Colonic mucosa (tissue), 4 donors: ENCODE measurements around the gene LPCAT2. TPM values are rescaled to one million over a fixed set of nuclear protein-coding genes. Genes with fewer than 3 reads are reported as not detected.
A peak's percentile ranks its signal among the peaks of the same experiment; 100 is the strongest.

Experiments
- DNase-seq: peaks from one replicate; pipeline ENCODE4 v3.0.0-alpha.2; 2020
- H3K27ac ChIP-seq: fragments of 200-600 bp; one replicate; pipeline ENCODE4 v1.8.0; 2021
- H3K27me3 ChIP-seq: fragments of 200-600 bp; one replicate; pipeline ENCODE4 v1.8.0; 2021
- H3K36me3 ChIP-seq: fragments of 200-600 bp; one replicate; pipeline ENCODE4 v1.8.0; 2021
- H3K4me1 ChIP-seq: fragments of 200-600 bp; one replicate; pipeline ENCODE4 v1.8.0; 2021; ENCODE audit warnings: mild to moderate bottlenecking
- H3K4me3 ChIP-seq: fragments of 200-600 bp; one replicate; pipeline ENCODE4 v1.8.0; 2021
- H3K9ac ChIP-seq, 2 donors: one replicate each; pipeline ENCODE4 v1.7.0; 2013; ENCODE audit warnings: control low read depth in 2 of 2, low read depth in 2 of 2, low read length in 2 of 2
- H3K9me3 ChIP-seq: fragments of 200-600 bp; one replicate; pipeline ENCODE4 v1.8.0; 2021
- CTCF ChIP-seq: fragments of 200-600 bp; IDR thresholded peaks from one replicate; pipeline ENCODE4 v1.8.0; 2022; ENCODE audit warnings: antibody characterized with exemption, mild to moderate bottlenecking
- intact Hi-C: fragments of 100-400 bp; cut with DNase I; formaldehyde crosslinking; loops from one replicate; pipeline ENCODE4 v1.14.1; 2022
- total RNA-seq, 2 donors: library from RNA; stranded (reverse); fragmentation: NEBNext Ultra II Directional in 1 of 2; extraction: Animal tissue kit (Norgen Biotek cat#: 25700) in 1 of 2; gene quantifications; one replicate each; pipeline ENCODE4 v1.2.1, GENCODE V29; 2021
- donor health status: healthy.
- donor health status: DM: no; HTN: no; CAD: no.
- donor health status: DM: no; HTN: no; CAD: no.

Gene LPCAT2
- total RNA-seq, 2 donors from 2014 or later, result 22.6 to 30.5 TPM

GRCh38 chr16:55491691-55492090, 17.2 kb upstream of the LPCAT2 start:
- Histone ChIP-seq H3K27ac (no peak overlapping the region), H3K9me3 (no peaks in the 10 kb centered on the region), H3K27me3 (no peaks in the 10 kb centered on the region), H3K4me3 (no peak overlapping the region), H3K36me3 (no peaks in the 10 kb centered on the region), H3K9ac (no peak overlapping the region), H3K4me1 (no peaks in the 10 kb centered on the region)
- no peak for TF ChIP-seq CTCF
- DNase-seq, result peak; percentile 15
- intact Hi-C loops, result loop anchor here (5.0 to 10.0 kb wide), 2 partner anchors 151 to 213 kb away; no protein-coding TSS in a partner anchor

GRCh38 chr16:55492756-55493380, 16.0 kb upstream of the LPCAT2 start:
- intact Hi-C loops, result loop anchor here (5.0 to 10.0 kb wide), 2 partner anchors 149 to 212 kb away; no protein-coding TSS in a partner anchor
- no peak overlapping the region for H3K27ac ChIP-seq

GRCh38 chr16:55494994-55495421, 13.9 kb upstream of the LPCAT2 start:
- intact Hi-C loops, result loop anchor here (5.0 to 10.0 kb wide), 2 partner anchors 147 to 210 kb away; no protein-coding TSS in a partner anchor
- no peak overlapping the region for H3K4me3 ChIP-seq
- no peak overlapping the region for H3K9ac ChIP-seq
- H3K27ac ChIP-seq, result no peak overlapping the region
- no peaks in the 10 kb centered on the region for H3K36me3 ChIP-seq
- no peaks in the 10 kb centered on the region for H3K9me3 ChIP-seq
- H3K4me1 ChIP-seq, result no peaks in the 10 kb centered on the region
- H3K27me3 ChIP-seq, result no peaks in the 10 kb centered on the region
- peak; percentile 61 for DNase-seq
- no peak for TF ChIP-seq CTCF

More at GRCh38 chr16:55492756-55493380, 16.0 kb upstream of the LPCAT2 start:
- no peak for DNase-seq
- no peak overlapping the region for H3K9ac ChIP-seq
- H3K9me3 ChIP-seq, result no peaks in the 10 kb centered on the region
- TF ChIP-seq CTCF, result no peak
- no peaks in the 10 kb centered on the region for H3K4me1 ChIP-seq
- no peaks in the 10 kb centered on the region for H3K27me3 ChIP-seq
- H3K4me3 ChIP-seq, result no peak overlapping the region
- no peaks in the 10 kb centered on the region for H3K36me3 ChIP-seq

GRCh38 chr16:55495616-55496289, 13.1 kb upstream of the LPCAT2 start:
- H3K4me3 ChIP-seq, result no peak overlapping the region
- intact Hi-C loops, result loop anchor here (10.0 kb wide), 1 partner anchor 209 kb away; no protein-coding TSS in a partner anchor
- H3K27me3 ChIP-seq, result no peaks in the 10 kb centered on the region
- TF ChIP-seq CTCF, result no peak
- no peaks in the 10 kb centered on the region for H3K36me3 ChIP-seq
- no peaks in the 10 kb centered on the region for H3K9me3 ChIP-seq
- H3K27ac ChIP-seq, result no peak overlapping the region
- DNase-seq, result peak; percentile 17
- H3K9ac ChIP-seq, result no peak overlapping the region
- no peaks in the 10 kb centered on the region for H3K4me1 ChIP-seq

GRCh38 chr16:55496509-55497145, 12.2 kb upstream of the LPCAT2 start:
- no peak overlapping the region for H3K9ac ChIP-seq
- no peaks in the 10 kb centered on the region for H3K27me3 ChIP-seq
- no peaks in the 10 kb centered on the region for H3K36me3 ChIP-seq
- H3K27ac ChIP-seq, result no peak overlapping the region
- H3K9me3 ChIP-seq, result no peaks in the 10 kb centered on the region
- intact Hi-C loops, result loop anchor here (10.0 kb wide), 1 partner anchor 208 kb away; no protein-coding TSS in a partner anchor
- H3K4me1 ChIP-seq, result peaks cover 5% of the 10 kb centered on the region
- TF ChIP-seq CTCF, result no peak
- no peak for DNase-seq
- H3K4me3 ChIP-seq, result no peak overlapping the region
